GM21529 (cell line): ENCODE data around the gene COX7C.
"Not testable (repeated sequence)": the region's sequence is repeated elsewhere in the genome, so short reads cannot be mapped to it uniquely, and the experiment has no call there.

Experiments
- ATAC-seq: cut with Tn5 transposase; IDR thresholded peaks from one replicate; pipeline ENCODE4 v1.9.1; 2021; ENCODE audit not compliant: unreplicated experiment

Gene COX7C

GRCh38 chr5:86660771-86661170 lies 43.0 kb downstream of the COX7C start:
- ATAC-seq: not testable (repeated sequence)

GRCh38 chr5:86664173-86664572 lies 46.4 kb downstream of the COX7C start:
- no peak for ATAC-seq

DNA sequence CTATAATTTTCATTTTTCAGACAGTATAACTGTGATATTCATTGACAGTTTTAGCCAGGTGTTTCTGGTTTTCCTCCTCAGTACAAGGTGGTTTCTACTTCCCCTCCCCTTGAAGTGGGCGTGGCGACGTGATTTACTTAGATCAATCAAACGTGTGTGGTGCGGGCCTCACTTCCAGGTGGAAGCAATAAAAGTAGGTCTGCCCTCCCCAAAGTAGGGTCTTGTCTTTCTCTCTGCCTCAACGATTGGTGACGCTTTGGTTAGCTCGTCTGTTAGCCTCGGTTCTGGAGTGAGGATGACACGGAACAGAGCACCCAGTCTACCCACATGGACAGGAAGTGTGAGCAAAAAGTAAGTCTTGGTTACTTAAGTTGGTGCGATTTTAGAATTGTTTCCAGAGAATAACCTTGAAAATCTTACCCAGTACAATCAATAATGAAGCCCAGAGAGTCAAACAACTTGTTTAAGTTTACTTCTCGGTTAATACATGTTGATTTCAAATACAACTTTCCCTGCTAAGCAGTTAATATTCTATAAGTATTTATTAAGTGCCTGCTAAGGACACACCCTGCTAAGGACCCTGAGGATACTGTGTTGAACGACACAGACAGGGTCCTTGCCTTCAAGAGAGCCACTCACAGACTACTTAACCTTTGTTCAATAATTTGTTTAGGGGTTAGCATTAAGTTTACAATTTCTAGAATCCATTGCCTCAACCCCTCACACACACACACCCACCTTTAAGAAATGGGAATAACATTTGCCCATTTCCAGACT lies 48.4 kb downstream of the COX7C start:
- ATAC-seq: peak; percentile 58

- ATAC-seq: no peak
Observed at GRCh38 chr5:86666981-86667380, 49.2 kb downstream of the COX7C start.
